ENCODE measurements around the gene RBPJ. TPM values are rescaled to one million over a fixed set of nuclear protein-coding genes. Genes with fewer than 3 reads are reported as not detected.

Gene RBPJ
- total and polyA plus RNA-seq, 12 donors: 10.1 to 59.1 (median 38.1) TPM

GRCh38 chr4:26273616-26273980 is 47.2 kb upstream of the RBPJ start:
- H3K4me1 ChIP-seq: peaks cover 0 to 48% (median 0%) of the 10 kb centered on the region in 9 donors
- intact Hi-C loops (cut with DNase I): no loop called here
- H3K27me3 ChIP-seq: peaks cover 0 to 16% (median 0%) of the 10 kb centered on the region in 7 donors
- H3K4me3 ChIP-seq: peak overlapping the region in 1 of 10 donors; percentile 8
- no peaks in the 10 kb centered on the region for H3K36me3 ChIP-seq
- ATAC-seq (peak in 7 of 8 donors; percentile 47 to 74 (median 64)), DNase-seq (peak; percentile 21 to 31)
- peak overlapping the region in 4 of 10 donors; percentile 14 to 83 (median 40) for H3K27ac ChIP-seq
- TF ChIP-seq CTCF (IDR thresholded peaks at IDR 0.05): no peak
- H3K9me3 ChIP-seq: no peaks in the 10 kb centered on the region
- WGBS, 2 donors: 67 to 74% methylated on average over 8 of the region's 8 CpGs

- Histone ChIP-seq H3K36me3 (no peaks in the 10 kb centered on the region), H3K27ac (peak overlapping the region in 1 of 10 donors; percentile 83), H3K4me3 (no peak overlapping the region), H3K4me1 (peaks cover 0 to 35% (median 0%) of the 10 kb centered on the region in 9 donors), H3K9me3 (no peaks in the 10 kb centered on the region), H3K27me3 (peaks cover 0 to 10% (median 0%) of the 10 kb centered on the region in 7 donors)
- ATAC-seq: no peak
- WGBS, 2 donors: 73 to 81% methylated on average over 7 of the region's 7 CpGs
- no peak for DNase-seq
- intact Hi-C loops (cut with DNase I): no loop called here
- TF ChIP-seq CTCF (IDR thresholded peaks at IDR 0.05): no peak
Observed at GRCh38 chr4:26275281-26275680, 45.5 kb upstream of the RBPJ start.

GRCh38 chr4:26279446-26279845 is 41.4 kb upstream of the RBPJ start:
- TF ChIP-seq CTCF (IDR thresholded peaks at IDR 0.05): no peak
- no peak for ATAC-seq

GRCh38 chr4:26281881-26282280 is 38.9 kb upstream of the RBPJ start:
- Histone ChIP-seq H3K9me3 (no peaks in the 10 kb centered on the region), H3K36me3 (no peaks in the 10 kb centered on the region), H3K27me3 (peaks cover 0 to 5% (median 0%) of the 10 kb centered on the region in 7 donors), H3K4me1 (no peaks in the 10 kb centered on the region), H3K27ac (no peak overlapping the region), H3K4me3 (no peak overlapping the region)
- ATAC-seq (no peak), DNase-seq (no peak)
- TF ChIP-seq CTCF (IDR thresholded peaks at IDR 0.05): no peak
- intact Hi-C loops (cut with DNase I): no loop called here
- 72 to 75% methylated on average over 1 of the region's 1 CpG for WGBS, 2 donors

More at GRCh38 chr4:26279446-26279845, 41.4 kb upstream of the RBPJ start:
- Histone ChIP-seq H3K4me1 (peaks cover 0 to 11% (median 0%) of the 10 kb centered on the region in 9 donors), H3K9me3 (no peaks in the 10 kb centered on the region), H3K27me3 (peaks cover 0 to 3% (median 0%) of the 10 kb centered on the region in 7 donors), H3K27ac (no peak overlapping the region), H3K4me3 (no peak overlapping the region), H3K36me3 (no peaks in the 10 kb centered on the region)
- 90 to 94% methylated on average over 13 of the region's 13 CpGs for WGBS, 2 donors
- intact Hi-C loops (cut with DNase I): no loop called here
- no peak for DNase-seq
